HG03460 (cell line): ENCODE data around the gene COG6.

Source experiments
- ATAC-seq: cut with Tn5 transposase; IDR thresholded peaks from one replicate; pipeline ENCODE4 v1.9.1; 2021; ENCODE audit not compliant: unreplicated experiment

COG6 gene

DNA sequence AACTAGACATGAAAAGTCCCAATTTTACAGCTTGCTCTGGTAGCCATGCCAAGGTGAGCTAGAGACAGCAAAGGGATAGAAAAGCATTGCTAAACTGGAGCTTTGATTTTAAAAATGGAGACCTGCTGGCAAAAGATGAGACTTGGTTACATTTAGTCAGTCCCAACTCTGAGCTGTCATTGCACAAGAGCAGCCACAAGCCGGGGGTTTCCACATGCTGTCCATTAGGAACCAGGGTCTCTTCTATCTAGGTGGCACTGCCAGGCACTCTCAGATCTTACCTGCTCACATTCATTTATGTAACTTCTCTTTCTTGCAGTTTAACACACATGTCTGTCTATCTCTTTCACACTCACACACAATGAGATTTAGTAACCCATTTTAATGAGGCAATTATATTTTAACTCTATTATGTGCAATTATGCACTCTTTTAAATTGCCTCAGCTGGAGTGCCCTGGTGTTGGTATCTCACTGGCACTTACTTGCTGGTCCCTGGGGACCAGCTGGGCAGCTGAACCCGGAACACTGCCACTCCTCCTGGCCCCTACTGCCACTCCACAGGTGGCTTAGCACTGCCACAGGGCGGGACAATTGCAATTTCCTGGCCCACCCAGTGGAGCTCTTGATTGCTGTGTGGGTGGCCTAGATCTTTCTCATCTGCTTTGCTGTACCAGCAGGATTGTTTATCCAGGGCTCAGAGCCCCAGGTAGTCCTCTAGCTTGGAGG is 112.5 kb downstream of the COG6 start:
- ATAC-seq = no peak

GRCh38 chr13:39768962-39769361 is 113.5 kb downstream of the COG6 start:
- ATAC-seq = no peak

- no peak for ATAC-seq
These were observed 115.0 kb downstream of the COG6 start for GRCh38 chr13:39770221-39771090.

DNA sequence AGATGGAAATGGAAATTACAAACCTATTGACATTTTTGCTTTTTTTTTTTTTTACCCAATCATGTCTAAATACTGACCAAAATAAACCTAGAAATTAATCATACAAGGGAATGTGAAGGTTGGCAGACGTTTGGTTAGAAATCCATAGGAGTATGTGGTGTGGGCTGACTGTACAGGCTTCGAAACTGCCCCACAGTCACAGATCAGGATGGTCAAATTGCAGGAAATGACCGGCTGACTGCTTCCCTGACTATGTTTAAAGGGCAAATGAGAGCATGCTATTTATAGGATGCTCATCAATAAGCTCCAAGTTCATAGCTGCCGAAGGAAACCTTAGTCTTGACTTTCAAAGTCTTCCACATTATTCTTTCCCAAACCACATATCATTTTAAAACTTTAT is 118.4 kb downstream of the COG6 start:
- no peak for ATAC-seq

DNA sequence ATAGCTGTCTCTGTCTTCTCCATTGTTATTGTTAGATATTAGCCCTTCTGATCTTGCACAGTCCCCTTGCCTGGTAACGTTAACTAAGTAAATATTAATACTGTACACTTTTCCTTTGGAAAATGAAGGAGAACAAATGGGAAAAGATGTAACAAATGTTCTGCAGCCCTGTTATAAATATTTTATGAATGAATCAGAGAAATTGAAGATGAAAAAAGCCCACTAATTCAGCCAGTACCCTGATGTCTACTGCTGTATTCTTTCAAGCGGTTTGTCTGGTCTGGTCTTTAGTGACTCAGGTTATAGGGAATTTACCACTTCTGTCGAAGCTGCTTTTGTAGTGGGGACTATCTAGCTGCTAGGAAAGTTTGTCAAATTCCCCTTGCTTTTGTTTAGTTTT is 121.0 kb downstream of the COG6 start:
- peak; percentile 73 for ATAC-seq

- ATAC-seq = no peak
These were observed 121.6 kb downstream of the COG6 start for GRCh38 chr13:39777021-39777420.

DNA sequence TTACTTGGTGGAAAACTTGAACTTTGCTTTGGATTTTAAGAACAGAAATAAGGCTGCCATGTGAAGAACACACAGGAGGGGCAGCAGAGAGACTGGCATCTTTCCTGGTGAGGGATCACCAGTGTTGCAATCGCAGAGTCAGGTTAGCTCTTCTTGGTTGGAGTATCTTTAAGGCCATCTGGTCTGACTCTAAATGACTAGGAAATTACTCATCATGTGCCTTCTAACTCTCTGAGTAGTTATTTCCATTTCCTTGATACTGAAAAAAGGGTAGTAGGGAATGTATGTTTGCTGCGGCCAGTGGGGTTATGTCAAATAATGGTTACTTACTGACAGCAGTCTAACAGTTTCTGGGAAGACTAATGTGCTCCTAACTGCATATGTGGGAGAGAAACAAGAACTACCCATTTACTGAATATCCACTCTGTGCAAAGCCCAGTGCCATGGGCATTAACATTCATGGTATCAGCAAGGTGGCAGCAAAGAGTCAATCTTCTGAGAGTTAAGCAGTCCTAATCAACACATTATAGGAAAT is 122.1 kb downstream of the COG6 start:
- no peak for ATAC-seq

GRCh38 chr13:39779337-39780265 is 124.1 kb downstream of the COG6 start:
- ATAC-seq = no peak

DNA sequence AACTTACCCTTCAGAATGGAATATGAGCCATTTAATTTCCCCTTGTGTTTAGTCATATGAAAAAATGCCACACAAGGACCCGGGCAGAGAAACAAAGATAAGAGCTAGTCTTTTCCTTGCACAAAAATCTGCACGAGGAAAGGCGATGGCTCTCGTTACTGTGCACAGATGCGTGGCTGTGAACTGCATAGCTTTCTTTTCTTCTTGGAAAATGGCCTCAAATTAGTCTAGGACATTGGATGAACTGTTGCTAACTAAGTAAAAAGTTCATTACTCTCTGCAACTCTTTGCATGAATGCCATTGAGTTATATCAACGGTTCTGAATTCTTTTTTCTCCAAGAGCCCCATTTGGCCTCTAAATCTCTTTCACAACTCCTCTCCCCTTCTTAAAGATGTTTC is 125.2 kb downstream of the COG6 start:
- no peak for ATAC-seq

GRCh38 chr13:39781381-39781780 is 125.9 kb downstream of the COG6 start:
- ATAC-seq = no peak

DNA sequence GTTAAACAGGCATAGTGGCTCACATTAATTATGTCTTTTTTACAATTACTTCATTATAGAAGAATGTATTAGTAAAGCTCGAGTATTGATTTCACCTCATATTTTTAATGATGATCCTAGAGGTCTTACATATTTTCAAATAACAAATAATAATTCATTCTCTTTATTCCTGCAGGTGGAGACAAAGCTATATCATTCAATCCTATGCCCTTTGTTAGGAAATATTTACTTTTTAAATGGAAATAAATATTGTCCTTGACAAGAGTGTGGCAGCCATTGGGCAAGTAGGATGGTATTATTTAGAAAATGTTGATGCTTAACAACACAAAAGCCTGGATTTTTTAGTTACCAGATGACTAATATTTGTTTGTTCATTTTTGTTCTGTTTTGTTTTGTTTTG is 127.6 kb downstream of the COG6 start:
- ATAC-seq = no peak

DNA sequence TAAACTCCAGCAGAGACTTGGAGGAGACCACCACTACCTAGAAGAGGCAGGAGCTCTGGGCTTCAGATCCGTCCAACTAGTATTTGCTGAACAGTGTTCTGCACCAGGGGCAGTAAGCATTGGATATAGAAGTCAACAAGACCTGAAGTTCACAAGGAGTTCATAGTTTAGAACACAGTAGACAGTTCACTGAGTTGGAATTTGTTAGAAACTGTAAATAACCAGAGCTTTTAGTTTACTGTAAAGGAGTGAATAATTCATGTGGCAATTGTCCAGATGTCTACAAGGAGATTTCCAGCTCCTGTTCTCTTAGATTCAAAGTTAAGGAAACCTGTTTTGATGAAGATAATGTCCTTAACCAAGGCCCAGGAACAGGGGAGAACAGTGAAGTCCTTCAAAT is 128.9 kb downstream of the COG6 start:
- no peak for ATAC-seq

DNA sequence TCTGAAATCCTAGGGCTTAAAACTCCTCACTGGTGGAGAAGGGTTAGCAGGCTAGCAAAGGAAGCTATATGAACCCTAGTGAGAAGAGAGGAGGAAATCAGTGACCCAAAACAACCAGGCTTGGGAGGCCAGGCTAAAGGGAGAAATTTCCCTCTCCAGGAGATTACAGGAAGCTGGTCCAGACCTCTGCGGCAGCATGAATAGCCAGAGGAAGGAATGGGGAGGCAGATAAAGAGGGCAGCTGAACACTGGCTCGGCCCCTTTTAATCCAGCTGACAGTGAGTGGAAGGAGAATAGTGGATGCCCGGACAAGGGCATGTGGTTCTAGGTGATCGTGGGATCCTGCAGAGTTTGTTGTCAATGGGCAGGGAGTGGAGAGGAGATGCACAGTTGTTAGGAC is 130.6 kb downstream of the COG6 start:
- ATAC-seq = no peak

DNA sequence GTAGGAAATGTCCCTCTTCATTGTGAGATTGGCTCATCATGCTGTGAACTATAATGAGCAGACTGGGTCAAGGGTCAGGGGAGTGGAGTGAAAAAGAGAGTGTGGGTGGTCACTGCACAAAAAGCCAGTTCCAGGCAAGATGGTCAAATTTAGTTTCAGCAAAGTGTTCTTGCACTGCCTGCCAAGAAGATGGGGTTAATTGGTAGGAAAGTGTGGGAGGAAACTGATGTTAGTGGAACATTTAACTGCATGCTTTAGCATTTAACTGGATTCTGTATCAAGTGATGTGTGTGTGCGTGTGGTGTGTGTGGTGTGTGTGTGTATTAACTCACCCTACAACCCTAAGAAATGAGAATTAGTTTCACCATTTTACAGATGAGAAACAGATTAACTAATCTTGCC is 131.6 kb downstream of the COG6 start:
- ATAC-seq = no peak

DNA sequence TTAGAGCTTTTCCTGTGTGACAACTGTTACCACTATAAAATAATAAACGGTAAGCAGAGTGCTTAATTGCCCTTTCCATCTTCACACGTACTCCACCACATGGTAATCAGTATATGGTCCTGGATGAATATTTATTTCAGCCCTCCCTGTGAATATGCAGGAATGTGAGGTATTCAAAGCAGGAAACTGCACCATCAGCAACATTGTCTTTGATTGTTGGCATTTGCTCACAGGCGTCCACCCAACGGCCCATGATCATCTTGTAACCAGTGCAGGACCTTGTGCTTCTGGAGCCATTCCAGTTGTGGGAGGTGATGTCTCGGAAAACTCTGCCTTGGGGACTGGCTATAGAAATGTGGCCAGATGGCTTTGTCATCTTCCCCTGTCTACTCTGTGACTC is 132.6 kb downstream of the COG6 start:
- ATAC-seq = no peak

DNA sequence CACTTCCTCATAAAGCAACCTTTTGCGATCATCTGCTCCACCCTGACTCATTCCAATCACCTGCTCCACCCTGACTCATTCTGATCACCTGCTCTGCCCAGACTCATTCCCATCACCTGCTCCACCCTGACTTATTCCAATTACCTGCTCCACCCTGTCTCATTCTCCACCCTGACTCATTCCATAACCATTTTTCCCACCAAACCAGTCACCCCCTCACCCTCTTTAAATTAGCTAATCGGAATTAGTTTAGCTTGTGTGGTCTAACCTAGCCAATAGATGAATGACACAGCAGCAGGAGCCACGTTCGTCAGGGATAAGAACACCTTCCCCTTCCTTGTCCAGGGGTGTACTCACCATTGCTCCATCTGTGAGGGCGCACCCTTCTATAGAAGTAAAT is 134.0 kb downstream of the COG6 start:
- no peak for ATAC-seq
